Central memory CD8-positive, alpha-beta T cell (primary cell): ENCODE data around the gene MCOLN3.

ENCODE experiments used
- ATAC-seq: fragments of 150-1000 bp; cut with Tn5 transposase; replicated peaks from 2 replicates; pipeline ENCODE4 v1.10.0; 2022; ENCODE audit warnings: mild to moderate bottlenecking, moderate FRiP score, moderate number of reproducible peaks; ENCODE audit not compliant: poor library complexity, severe bottlenecking; ENCODE audit errors: extremely low read depth
- DNase-seq, 2 donors: peaks; one replicate each; pipeline ENCODE4 v3.0.0; 2021; ENCODE audit warnings: low spot score in 2 of 2
- H3K27ac Mint-ChIP-seq: one replicate; pipeline ENCODE4 v1.8.0; 2022; ENCODE audit warnings: low read depth, mild to moderate bottlenecking, moderate library complexity, mixed read lengths
- H3K27me3 Mint-ChIP-seq: one replicate; pipeline ENCODE4 v1.8.0; 2022; ENCODE audit warnings: mixed read lengths
- H3K36me3 Mint-ChIP-seq: one replicate; pipeline ENCODE4 v1.8.0; 2022; ENCODE audit warnings: mild to moderate bottlenecking, moderate library complexity, mixed read lengths; ENCODE audit not compliant: insufficient read depth
- H3K4me1 Mint-ChIP-seq: one replicate; pipeline ENCODE4 v1.8.0; 2022; ENCODE audit warnings: mixed read lengths
- H3K4me3 Mint-ChIP-seq: one replicate; pipeline ENCODE4 v1.8.0; 2022; ENCODE audit warnings: mild to moderate bottlenecking, moderate library complexity, mixed read lengths
- H3K9me3 Mint-ChIP-seq: one replicate; pipeline ENCODE4 v1.8.0; 2022; ENCODE audit warnings: mixed read lengths

The MCOLN3 gene, protein sequence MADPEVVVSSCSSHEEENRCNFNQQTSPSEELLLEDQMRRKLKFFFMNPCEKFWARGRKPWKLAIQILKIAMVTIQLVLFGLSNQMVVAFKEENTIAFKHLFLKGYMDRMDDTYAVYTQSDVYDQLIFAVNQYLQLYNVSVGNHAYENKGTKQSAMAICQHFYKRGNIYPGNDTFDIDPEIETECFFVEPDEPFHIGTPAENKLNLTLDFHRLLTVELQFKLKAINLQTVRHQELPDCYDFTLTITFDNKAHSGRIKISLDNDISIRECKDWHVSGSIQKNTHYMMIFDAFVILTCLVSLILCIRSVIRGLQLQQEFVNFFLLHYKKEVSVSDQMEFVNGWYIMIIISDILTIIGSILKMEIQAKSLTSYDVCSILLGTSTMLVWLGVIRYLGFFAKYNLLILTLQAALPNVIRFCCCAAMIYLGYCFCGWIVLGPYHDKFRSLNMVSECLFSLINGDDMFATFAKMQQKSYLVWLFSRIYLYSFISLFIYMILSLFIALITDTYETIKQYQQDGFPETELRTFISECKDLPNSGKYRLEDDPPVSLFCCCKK

DNA sequence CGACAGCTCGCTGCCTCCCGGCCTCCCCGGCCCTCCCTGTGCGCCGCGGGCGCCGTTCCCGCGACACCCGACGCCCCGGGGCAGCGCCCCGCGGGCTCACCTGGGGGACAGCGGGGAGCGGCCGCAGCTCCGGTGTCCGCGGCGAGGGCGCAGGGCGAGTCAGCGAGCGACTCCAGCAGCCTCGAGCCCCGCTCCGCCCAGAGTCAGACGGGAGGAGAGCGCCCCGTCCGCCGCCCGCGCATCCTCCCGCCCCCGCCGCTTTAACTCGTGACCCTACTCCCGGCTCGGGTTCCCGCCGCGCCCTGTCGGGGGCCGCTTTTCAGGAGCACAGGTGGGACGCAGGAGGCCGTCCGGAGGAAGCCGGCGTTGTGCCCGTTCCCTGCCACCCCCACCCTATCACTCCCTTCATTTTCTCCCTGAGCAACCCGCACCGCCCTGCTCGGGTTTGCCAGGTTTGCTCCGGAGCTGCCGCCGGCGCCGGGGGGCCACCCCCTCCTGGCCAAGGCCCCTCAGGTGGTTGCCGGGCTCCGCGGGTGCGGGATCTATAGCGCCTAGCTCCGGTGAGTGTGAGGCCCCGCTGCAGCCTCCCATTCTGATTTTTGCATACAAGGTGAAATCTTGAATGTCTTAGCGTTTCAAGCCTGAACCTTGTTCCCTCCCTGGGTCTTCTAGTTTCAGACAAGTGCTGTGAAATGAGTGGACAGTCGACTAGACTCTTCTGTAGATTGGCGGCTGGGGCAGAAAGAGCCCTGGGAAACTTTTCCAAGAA lies at the start of gene MCOLN3:
TSS of gene MCOLN3 (minus strand) at position 205 of the 769 bp plus-strand sequence. CDS start 3,140 bp downstream, outside the sequence.
- peaks cover 60% of the 10 kb centered on the region for H3K27me3 Mint-ChIP-seq
- H3K4me3 Mint-ChIP-seq = peak within 1 kb of the TSS; percentile 79
- peaks cover 4% of the 10 kb centered on the region for H3K36me3 Mint-ChIP-seq
- no peak within 1 kb of the TSS for H3K27ac Mint-ChIP-seq
- peaks cover 15% of the 10 kb centered on the region for H3K4me1 Mint-ChIP-seq
- no peaks in the 10 kb centered on the region for H3K9me3 Mint-ChIP-seq
- no peak for DNase-seq
- peak; percentile 66 for ATAC-seq

DNA sequence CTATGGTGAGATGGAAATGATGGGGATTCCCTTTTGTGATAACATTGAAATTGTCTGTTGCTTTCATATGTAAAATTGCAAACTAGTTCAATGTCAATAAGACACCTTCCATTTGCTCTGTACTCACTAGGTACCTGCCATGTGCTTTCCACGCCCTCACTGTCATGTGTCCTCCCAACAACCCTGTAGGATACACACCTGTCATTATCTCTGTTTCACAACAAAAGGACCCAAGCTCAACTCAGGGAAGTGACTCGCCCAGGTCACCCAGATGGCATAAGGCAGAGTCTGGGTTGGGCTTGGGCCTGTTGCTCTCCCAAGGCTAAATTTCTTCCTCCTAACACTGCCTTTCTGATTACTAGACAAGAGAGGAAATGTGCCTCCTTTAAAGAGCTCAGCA lies 45.3 kb upstream of the MCOLN3 start:
- Mint-ChIP-seq H3K4me1 (peaks cover 4% of the 10 kb centered on the region), H3K4me3 (no peak overlapping the region), H3K9me3 (no peaks in the 10 kb centered on the region), H3K36me3 (no peaks in the 10 kb centered on the region), H3K27me3 (no peaks in the 10 kb centered on the region), H3K27ac (no peak overlapping the region)
- no peak for ATAC-seq
- no peak for DNase-seq

DNA sequence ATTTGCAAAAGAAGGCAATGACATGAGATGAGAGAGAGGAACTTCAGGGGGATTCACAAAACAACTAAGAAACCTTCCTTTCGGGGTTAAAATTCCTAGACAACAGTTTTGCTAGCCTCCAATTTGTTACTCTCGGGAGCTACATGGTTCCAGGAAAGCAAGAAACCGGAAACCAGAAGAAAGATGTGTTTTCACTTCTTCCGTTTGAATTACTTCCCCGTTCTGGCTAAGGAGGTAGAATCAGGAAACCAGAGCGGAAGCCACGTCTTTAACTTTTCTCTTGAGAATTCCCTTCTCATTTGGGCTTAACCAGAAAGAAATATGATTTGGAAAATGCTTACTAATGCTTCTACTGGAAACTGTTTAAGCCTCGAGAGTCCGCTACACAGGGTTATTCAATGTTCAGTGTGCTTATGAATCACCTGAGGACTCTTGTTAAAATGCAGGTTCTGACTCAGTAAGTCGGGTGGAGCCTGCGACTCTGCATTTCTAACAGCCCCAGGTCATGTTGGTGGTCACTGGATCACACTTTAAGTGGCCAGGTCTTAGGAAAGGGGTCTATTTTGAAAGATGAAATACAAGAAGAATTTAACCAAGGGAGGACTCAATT lies 43.5 kb upstream of the MCOLN3 start:
- DNase-seq (no peak), ATAC-seq (no peak)
- H3K4me3 Mint-ChIP-seq = no peak overlapping the region
- no peaks in the 10 kb centered on the region for H3K27me3 Mint-ChIP-seq
- no peaks in the 10 kb centered on the region for H3K36me3 Mint-ChIP-seq
- peaks cover 4% of the 10 kb centered on the region for H3K4me1 Mint-ChIP-seq
- H3K9me3 Mint-ChIP-seq = no peaks in the 10 kb centered on the region
- no peak overlapping the region for H3K27ac Mint-ChIP-seq

- Mint-ChIP-seq H3K27ac (no peak overlapping the region), H3K36me3 (no peaks in the 10 kb centered on the region), H3K4me1 (peaks cover 4% of the 10 kb centered on the region), H3K9me3 (no peaks in the 10 kb centered on the region), H3K4me3 (no peak overlapping the region), H3K27me3 (no peaks in the 10 kb centered on the region)
- ATAC-seq (peak; percentile 52), DNase-seq (no peak)
Observed at GRCh38 chr1:85090225-85090624, 41.9 kb upstream of the MCOLN3 start.

DNA sequence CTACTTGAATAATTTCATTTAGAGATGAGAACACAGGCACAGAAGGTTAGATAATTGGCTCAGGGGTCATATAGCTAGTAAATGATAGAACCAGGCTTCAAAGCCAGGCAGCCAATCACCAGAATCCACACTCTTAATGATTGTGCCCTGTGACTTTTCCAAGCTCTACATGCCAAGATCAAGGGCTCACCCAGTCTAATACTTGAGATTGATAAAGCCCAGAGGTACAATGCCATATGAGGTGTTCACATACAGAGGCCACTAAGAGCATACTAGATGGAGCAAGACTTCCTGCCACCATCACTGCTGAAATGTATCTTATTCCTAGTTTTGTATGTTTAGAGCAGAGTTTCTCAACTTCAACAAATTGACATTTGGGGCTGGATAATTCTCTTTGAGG lies 40.9 kb upstream of the MCOLN3 start:
- DNase-seq (no peak), ATAC-seq (no peak)
- H3K9me3 Mint-ChIP-seq = no peaks in the 10 kb centered on the region
- no peak overlapping the region for H3K4me3 Mint-ChIP-seq
- H3K36me3 Mint-ChIP-seq = peaks cover 2% of the 10 kb centered on the region
- peaks cover 4% of the 10 kb centered on the region for H3K4me1 Mint-ChIP-seq
- H3K27ac Mint-ChIP-seq = no peak overlapping the region
- H3K27me3 Mint-ChIP-seq = no peaks in the 10 kb centered on the region

GRCh38 chr1:85088408-85088784 lies 40.1 kb upstream of the MCOLN3 start:
- no peak overlapping the region for H3K27ac Mint-ChIP-seq

GRCh38 chr1:85087659-85088407 lies 39.5 kb upstream of the MCOLN3 start:
- Mint-ChIP-seq H3K4me3 (no peak overlapping the region), H3K9me3 (no peaks in the 10 kb centered on the region), H3K27ac (no peak overlapping the region), H3K4me1 (peaks cover 4% of the 10 kb centered on the region), H3K27me3 (no peaks in the 10 kb centered on the region), H3K36me3 (peaks cover 5% of the 10 kb centered on the region)
- DNase-seq = no peak
- no peak for ATAC-seq

More at GRCh38 chr1:85088408-85088784, 40.1 kb upstream of the MCOLN3 start:
- no peak overlapping the region for H3K4me3 Mint-ChIP-seq
- H3K9me3 Mint-ChIP-seq = no peaks in the 10 kb centered on the region
- ATAC-seq (no peak), DNase-seq (no peak)
- H3K4me1 Mint-ChIP-seq = peaks cover 4% of the 10 kb centered on the region
- peaks cover 2% of the 10 kb centered on the region for H3K36me3 Mint-ChIP-seq
- no peaks in the 10 kb centered on the region for H3K27me3 Mint-ChIP-seq

DNA sequence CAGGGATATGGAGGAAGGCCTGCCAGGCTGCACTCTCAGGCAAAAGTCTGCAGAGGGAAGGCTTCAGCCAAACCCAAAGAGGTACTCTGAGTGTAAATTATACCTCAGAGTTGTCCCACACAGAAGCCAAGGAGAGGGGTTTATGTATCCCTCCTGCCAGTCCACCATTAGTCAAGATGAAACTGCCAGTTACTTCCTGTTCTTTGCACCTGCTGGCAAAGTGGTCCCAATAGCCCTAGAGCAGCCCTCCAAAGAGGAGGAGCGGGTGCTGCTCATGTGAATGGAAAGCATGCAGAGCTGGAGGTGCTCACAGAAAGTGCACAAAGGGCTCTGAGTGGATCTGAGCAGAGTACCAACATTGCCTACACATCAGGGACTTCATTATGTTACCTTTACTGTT lies 37.1 kb upstream of the MCOLN3 start:
- Mint-ChIP-seq H3K4me1 (no peaks in the 10 kb centered on the region), H3K4me3 (no peak overlapping the region), H3K27me3 (no peaks in the 10 kb centered on the region), H3K27ac (no peak overlapping the region), H3K9me3 (no peaks in the 10 kb centered on the region), H3K36me3 (peaks cover 5% of the 10 kb centered on the region)
- DNase-seq = no peak
- ATAC-seq = no peak

GRCh38 chr1:85078903-85079302 lies 30.6 kb upstream of the MCOLN3 start:
- ATAC-seq (no peak), DNase-seq (no peak)
- no peak overlapping the region for H3K4me3 Mint-ChIP-seq
- no peaks in the 10 kb centered on the region for H3K27me3 Mint-ChIP-seq
- H3K4me1 Mint-ChIP-seq = no peaks in the 10 kb centered on the region
- H3K9me3 Mint-ChIP-seq = peaks cover 5% of the 10 kb centered on the region
- H3K27ac Mint-ChIP-seq = no peak overlapping the region
- peaks cover 5% of the 10 kb centered on the region for H3K36me3 Mint-ChIP-seq

DNA sequence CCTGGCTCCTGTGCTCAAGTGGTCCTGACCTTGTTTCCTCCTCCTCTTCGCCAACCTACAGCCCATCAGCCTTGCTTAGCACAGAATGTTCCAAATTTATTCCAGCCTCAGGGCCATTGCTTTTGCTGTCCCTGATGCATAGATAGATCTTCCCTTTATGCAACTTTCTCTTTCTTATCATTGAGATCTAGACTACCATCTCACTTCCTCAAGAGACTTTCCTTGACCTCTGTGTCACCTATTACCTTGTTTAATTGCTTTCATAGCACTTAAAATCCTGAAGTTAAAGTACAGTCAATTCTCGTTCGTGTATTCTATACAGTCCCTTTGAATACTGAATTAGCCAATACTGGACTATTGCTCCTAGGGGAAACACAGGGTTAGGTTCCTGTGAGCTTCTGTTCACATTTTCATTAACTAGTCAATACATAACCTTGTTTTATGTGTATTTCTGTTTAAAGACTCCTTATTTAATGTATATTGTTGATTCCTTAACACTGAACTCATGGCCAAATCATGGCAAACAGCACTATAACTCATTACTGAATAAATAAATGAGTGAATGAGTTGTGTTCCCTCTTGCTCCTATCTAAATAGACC lies 26.2 kb upstream of the MCOLN3 start:
- DNase-seq = no peak
- Mint-ChIP-seq H3K4me3 (no peak overlapping the region), H3K27me3 (no peaks in the 10 kb centered on the region), H3K9me3 (peaks cover 5% of the 10 kb centered on the region), H3K27ac (no peak overlapping the region), H3K36me3 (no peaks in the 10 kb centered on the region), H3K4me1 (no peaks in the 10 kb centered on the region)
- ATAC-seq = no peak

- Mint-ChIP-seq H3K36me3 (no peaks in the 10 kb centered on the region), H3K27ac (no peak overlapping the region), H3K27me3 (no peaks in the 10 kb centered on the region), H3K4me3 (no peak overlapping the region), H3K9me3 (peaks cover 5% of the 10 kb centered on the region), H3K4me1 (no peaks in the 10 kb centered on the region)
- DNase-seq (no peak), ATAC-seq (no peak)
Observed at GRCh38 chr1:85070972-85071492, 22.7 kb upstream of the MCOLN3 start.
